GM18858 (cell line): Measurements from ENCODE around the gene PPP4R1.
A peak's percentile ranks its signal among the peaks of the same experiment; 100 is the strongest.
"Not testable (repeated sequence)": the region's sequence is repeated elsewhere in the genome, so short reads cannot be mapped to it uniquely, and the experiment has no call there.

Experiments used
- ATAC-seq: cut with Tn5 transposase; IDR thresholded peaks from one replicate; pipeline ENCODE4 v1.9.1; 2021; ENCODE audit not compliant: unreplicated experiment

The PPP4R1 gene

DNA sequence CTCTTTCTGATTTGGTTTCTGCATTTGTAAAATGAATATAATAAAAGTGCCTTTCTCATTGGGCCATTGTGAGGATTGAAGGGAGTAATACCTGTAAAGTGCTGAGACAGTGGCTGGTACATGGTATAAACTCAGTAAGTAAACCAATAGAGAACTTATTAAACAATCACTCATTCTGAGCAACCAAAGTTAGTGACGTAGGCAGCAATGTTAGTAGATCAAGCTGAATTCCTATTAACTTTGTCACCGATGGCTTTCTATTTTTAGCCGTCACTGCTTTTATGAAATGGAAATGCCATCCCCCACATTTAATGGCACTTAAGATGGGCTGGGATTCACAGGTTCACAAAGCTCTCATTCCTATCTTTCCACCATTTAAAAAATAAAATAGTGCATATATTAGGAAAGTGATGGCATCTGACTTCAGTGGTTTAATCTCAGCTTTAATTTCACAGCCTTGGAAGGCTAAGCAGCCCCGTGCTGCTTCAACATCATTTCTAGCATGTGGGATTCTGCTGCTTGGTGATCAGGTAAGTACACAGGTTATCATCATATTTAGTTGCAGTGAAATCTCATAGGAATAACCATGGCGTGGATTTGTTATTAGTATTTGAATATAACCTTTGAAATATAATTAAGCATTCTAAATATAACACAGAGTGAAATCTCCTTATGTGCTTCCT, 17.6 kb upstream of the PPP4R1 start:
- no peak for ATAC-seq

DNA sequence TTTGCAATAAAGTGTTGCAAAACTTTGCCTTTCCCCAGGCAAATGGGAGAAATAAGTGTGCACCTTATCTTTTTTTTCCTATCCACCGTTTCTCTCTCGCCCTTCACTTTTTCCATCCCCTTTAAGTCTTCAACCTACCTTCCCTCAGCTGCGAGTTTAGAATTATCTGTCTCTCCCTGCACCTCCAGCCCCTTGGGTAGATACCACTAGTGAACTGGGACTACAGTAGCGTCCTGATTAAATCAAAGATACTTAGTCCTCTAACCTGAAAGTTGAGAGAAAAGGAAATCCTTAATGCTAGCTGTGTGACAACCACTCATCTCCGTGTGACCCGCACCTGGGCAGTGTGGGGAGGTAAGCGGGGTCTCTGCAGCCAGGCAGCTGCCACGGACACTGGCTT, 16.1 kb upstream of the PPP4R1 start:
- ATAC-seq = no peak

DNA sequence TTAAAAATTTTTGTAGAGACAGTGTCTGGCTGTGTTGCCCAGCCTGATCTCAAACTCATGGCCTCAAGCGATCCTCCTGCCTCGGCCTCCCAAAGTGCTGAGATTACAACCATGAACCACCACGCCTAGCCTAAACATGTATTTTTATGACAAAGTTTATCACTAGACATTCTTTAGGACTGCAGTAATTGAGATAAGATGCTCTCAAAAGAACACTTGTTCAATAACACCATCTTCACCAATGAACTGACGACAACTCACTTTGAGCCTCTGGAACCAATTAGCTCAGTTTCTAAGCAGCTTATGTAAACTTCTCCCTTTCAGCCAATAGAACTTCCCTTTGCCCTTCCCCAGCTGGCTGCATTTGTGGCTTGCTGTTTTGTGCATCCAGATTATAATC, 15.3 kb upstream of the PPP4R1 start:
- no peak for ATAC-seq

DNA sequence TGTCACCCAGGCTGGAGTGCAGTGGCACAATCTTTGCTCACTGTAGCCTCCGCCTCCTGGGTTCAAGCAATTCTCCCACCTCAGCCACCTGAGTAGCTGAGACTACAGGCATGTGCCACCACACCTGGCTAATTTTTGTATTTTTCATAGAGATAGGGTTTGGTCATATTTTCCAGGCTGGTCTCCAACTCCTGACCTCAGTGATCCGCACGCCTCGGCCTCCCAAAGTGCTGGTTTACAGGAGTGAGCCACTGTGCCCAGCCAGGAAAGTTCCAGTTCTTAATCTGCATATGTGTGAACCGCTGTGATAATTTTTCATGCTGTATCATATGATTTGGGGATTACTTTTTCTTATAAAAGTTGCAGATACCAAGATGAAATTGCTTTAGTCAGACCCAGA, 14.6 kb upstream of the PPP4R1 start:
- no peak for ATAC-seq

DNA sequence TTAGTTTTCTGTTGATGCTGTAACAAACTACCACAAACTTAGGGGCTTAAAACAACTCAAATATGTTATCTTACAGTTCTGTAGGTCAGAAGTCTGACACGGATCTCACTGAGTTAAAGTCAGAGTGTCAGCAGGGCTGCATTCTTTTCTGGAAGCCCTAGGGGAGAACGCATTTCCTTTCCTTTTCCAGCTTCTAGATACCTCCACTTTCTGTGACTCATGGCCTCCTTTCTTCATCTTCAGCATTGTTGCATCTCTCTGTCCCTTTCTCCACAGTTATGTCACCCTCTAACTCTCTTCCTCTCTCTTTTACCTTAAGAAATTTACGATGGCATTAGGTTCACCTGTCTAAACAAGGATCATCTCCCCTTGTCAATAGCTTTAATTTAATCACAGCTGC, 13.3 kb upstream of the PPP4R1 start:
- no peak for ATAC-seq

DNA sequence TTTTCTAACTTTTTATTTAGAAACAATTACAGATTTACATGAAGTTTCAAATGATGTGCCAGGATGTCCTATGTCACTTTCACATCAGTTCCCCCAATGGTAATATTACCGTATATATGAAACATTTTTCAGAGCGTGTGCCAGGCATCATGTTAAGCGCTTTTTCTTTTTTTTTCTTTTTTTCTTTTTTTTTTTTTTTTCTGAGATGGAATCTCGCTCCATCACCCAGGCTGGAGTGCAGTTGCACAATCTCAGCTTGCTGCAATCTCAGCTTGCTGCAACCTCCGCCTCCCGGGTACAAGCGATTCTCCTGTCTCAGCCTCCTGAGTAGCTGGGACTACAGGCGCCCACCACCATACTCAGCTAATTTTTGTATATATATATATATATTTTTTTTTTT, 5.6 kb upstream of the PPP4R1 start:
- no peak for ATAC-seq

DNA sequence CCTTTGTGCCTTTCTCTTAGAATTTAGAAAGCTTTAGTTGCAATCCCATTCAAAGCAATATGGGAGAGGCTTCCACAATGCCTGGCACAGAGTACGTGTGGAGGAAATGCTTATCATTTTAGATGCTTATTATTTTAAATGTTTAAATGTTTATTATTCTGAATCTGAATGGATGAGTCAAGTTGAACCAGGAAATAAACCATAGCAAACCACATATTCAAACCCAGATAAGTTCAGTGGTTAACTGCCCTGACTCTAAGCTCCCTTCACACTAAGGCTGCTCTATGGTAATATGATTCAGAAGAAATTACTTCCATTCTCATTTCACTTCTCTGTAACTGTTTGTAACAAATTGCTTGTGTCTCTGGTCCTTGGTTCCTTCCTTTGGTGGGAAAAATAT, 5.2 kb upstream of the PPP4R1 start:
- peak; percentile 39 for ATAC-seq

DNA sequence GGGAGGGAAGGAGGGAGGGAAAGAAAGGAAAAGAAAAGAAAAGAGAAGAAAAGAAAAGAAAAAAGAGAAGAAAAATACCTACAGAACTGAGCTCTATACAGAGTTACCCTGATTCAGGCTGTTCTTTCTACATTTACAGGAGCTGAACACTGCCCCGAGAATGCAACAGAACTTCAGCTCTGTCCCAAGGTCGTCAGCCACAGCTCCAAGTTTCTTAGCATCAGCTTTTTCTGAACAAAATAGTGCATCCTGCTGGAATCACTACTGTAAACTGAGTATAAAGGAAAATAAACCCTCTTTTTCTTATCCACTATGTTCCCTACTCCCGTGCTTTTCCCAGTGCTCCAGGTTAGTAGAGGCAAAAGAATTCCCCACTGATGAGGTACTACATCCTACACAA, 4.7 kb upstream of the PPP4R1 start:
- no peak for ATAC-seq

DNA sequence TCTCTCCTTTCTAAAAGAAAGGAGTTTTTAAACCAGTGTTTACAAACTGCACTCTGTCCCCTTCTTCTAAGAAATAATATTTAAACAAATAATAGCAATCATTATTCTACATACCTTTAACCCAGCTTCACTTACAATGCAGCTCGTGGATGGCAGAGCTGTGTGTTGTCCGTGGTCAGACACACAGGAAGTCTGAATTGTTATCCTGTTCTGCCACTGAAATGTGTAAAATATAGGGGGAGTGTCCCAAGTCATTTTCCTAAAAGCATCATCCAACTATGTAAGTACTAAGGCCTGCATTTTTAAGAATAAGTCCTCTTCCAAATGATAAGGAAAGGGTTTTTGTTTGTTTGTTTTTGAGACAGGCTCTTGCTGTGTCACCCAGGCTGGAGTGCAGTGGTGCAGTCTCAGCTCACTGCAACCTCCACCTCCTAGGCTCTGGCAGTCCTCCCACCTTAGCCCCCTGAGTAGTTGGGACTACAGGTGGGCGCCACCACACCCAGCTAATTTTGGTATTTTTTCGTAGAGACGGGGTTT, 2.7 kb upstream of the PPP4R1 start:
- ATAC-seq = no peak

DNA sequence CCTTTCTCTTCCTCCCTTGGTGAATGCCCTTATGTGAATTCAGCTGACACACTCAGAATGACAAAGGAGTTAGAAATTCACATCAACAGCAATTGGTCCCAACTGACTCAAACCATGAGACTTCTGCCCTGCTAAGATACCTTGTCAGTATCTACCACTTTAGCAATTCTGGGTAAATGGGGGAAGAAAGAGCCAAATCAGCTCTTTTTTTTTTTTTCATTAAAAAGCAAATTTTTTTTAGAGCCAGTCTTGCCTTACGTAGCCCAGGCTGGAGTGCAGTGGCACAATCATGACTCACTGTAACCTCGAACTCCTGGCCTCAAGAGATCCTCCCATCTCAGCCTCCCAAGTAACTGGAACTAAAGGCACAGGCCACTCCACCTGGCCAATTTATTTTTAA, 1.7 kb upstream of the PPP4R1 start:
- ATAC-seq = no peak

DNA sequence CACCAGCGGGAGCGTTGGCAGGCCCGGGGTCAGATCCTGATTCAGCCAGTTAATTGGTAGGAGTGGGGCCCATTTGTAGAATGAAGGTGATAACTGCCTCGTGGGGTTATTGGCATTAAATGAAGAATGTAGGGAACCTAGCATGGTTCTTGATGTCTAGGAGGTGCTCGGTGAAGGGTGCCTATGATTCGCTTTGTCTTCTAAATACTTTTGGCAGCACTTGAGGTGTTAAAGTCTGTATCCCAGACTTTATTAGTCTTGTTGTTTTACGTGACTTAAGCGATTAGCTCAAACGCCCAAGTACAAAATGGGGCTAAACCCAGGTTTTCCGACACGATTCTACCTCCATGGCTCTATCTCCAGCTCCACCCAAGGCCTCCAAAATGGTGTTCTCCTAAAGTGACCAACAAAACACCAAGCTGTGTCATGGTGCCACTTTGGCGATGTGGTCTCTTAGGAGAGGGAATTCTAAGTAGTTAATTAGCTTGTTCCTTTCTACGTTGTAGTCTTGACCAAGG, 980 bp upstream of the PPP4R1 start:
- no peak for ATAC-seq

DNA sequence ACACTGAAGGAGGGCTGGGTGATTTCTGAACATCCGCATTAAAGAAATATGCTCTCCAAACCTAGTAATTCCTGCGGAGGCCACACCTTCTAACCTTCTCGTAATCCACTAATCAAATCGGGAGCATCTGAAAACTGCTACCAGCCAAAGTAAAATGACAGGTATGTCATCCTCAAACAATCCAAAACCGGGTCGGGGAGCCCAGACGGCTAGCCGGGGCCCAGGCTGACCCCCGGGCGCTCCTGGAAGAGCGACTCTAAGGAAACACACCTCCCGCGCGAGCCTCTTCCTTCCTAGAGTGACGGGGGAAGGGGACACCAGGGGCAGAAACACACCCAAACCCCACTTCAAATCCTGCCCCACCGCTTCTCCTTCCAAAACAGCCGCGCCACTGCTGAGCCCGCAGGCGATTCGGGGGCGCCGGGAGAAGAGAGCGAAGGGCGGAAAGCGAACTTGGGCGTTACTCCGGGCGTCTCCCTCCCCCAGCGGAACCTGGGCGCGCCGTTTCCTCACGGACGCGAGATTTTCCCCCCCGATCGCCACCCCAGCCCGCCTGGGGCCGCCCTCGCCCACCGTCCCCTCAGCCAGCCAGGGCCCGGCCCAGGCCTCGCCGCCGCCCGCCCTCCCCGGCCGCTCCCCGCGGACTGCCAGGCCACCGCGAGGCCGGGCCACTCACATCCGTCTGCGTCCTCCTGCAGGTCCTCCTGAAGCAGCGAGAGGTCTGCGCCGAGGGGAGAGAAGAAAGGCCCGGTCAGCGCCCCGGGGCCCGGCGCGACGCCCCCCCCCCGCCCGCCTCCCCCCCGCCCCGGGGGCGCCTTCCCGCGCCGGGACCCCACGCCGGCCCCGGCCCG, 584 bp downstream of the PPP4R1 start:
- peak; percentile 13 for ATAC-seq

DNA sequence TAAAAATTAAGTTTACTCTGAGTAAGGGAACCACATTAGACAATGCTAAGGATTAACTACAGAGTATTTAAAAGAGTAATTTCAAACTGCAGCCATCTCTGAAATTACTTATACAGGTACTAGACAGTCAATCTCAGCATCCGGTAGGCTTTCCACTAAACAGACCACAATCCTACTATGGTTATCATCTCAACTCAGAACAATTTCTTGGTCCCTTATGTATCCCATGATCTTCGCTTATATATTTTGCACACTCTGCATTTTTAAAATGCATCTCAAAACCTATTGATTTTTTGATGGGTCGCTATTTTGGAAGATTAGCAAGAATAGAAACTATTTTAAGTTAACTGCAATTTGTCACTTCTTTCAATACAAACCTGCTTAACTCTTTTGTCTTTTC, 1.4 kb downstream of the PPP4R1 start:
- ATAC-seq = no peak

DNA sequence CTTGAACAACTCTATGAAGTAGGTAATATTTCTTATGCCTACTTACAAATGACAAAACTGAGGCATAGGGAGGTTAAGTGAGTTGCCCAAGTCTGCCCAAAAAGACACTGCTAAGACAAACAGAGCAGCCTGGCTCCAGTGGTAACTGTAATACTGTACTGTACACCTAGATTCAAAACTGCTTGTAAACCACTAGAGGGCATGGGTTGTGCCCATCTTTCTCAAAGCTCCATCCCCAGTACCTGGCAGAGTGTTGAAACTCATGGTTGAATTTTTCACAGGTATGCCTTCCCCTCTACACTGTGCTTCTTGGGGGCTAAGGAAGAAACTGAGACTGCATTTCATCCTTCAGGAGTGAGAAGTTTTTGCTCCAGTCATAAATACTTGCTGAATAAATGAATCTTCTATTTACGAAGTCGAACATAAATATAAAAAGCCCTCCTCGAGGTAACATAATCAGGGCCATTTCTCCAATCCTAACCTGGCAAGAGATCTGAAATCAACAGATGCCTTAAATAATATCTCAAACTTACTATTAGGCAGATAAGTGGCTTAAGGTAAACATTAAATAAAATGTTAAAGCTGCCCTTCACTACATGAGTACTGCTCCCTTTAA, 2.0 kb downstream of the PPP4R1 start:
- ATAC-seq = peak; percentile 35

DNA sequence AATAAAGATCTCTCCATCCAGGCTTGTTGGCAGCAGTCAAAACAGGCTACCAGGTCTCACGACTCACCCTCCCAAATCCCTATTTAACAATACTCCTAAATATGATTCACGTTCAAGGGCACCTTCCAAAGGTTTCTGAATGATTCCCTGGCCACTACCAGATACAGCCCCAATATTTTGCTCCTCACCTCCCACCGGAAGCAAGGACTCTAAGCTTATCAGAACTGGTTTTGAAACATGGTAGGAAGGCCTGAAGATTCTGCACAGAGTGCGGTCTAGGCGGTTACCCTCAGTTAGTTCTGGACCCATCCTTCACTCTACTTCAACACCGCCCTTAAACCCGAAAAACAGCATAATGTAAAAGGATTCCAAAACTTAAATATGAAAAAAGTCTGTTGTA, 5.2 kb downstream of the PPP4R1 start:
- ATAC-seq = no peak

DNA sequence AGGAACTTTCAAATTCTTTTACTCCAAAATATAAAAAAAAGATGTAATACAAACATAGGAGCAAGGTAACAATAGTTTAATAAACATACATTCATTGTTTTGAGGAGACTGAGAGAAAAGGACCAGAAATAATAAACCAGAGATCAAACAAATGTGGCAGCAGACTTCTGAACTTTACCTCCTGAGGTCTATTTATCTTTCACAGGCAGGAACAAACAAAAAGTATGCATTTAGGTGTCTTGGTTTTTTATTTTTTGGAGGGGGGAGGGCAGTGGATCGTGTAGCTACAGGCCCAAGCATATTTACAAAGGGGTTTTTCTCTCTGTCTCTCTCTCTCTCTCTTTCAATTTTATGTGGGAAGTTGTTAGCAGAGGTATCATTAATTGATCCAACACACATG, 5.6 kb downstream of the PPP4R1 start:
- ATAC-seq = no peak

DNA sequence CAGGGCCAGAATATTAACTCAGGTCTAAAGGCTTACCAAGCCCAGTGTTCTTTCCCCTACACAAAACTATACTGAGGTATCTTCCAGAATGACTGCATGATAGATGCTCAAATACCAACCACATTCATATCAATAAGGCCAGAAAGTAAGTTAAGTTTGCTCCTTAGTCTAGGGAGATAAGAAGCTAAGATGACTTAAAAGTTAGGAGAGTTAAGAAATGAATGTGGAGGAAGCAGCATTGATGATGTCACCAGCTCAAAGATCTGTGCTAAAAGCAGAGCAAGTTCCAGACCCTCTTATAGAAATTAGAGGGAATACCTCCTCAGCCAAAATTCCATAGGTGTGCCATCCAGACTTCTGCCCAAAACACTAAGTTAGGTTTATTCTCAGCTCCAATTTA, 6.1 kb downstream of the PPP4R1 start:
- no peak for ATAC-seq

DNA sequence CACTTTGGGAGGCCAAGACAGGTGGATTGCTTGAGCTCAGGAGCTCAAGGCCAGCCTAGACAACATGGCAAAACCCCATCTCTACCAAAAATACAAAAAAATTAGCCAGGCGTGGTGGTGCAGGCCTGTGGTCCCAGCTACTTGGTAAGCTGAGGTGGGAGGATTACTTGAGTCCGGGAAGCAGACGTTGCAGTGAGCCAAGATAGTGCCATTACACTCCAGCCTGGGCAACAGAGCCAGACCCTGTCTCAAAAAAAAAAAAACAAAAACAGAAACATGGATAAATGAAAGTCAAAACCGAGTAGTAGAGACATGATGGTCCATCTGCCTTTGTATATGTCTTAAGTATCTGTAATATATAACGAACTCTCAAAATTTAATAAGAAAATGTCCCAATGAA, 7.2 kb downstream of the PPP4R1 start:
- ATAC-seq = not testable (repeated sequence)

DNA sequence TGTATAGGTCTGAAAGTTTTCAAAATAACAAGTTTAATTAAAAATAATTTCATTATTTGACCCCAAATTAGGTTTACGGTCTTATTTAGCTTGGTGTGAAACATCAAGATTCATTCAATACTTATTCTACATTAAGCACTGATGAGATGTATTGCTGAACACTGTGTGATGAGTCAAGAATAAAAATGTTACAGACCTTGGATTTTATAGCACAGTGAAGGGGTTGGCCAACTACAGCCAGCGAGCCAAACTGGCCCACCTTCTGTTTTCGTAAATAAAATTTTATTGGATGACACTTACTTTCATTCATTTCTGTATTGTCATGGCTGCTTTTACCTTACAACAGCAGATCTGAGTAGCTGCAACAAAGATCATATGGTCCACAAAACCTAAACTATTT, 8.3 kb downstream of the PPP4R1 start:
- ATAC-seq = no peak

DNA sequence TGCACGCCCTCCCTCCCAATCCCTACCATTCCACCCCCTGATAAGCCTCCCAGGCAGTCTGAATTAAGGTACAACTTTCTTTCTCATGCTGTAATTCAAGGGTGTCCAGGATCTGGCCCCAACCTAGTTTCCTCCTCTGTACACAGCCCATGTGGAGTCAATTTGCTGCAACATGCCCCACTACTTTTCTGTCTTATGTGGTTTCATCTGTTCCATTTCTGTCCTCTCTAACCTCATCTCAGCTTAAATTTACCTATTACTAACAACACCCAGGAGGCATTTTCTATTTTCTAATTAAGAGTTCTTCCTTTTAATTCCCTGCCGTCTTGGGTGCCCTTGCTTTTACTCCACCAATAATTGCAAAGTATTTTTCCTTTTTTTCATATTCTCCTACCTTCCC, 10.0 kb downstream of the PPP4R1 start:
- ATAC-seq = no peak

DNA sequence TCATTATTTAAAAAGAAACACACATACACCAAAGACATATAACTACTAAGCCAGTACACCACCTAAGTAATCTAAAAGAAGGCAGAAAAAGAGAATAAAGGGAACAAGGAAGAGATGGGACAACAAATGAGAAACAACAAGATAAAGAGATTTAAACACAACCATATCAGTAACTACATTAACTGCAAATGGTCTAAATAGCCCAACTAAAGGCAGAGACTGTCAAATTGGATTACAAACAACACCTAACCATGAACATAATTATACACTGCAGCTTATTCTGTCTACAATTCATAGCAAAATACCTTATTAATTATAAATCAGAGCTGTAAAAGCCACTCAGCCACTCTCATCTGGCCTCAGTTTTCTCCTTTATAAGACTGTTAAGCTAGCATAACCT, 15.0 kb downstream of the PPP4R1 start:
- no peak for ATAC-seq

DNA sequence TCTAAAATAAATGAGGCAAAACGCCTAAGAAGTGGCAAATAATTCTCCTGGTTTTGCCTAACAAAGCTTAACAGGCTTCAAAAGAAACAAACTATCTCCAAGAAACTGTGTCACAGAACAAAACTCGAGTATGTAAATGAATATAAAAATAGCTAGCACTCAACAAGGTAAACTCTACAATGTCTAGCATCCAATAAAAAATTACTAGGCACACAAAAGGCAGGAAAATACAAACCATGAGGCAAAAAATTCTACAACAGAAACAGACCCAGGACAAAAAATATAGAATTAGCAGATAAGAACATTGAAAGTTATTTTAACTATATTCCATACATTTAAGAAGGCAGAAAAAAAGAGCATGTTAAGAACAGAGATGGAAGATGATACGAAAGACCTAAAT, 16.8 kb downstream of the PPP4R1 start:
- ATAC-seq = no peak
